ENCODE data around the gene ZNF532.

DNA sequence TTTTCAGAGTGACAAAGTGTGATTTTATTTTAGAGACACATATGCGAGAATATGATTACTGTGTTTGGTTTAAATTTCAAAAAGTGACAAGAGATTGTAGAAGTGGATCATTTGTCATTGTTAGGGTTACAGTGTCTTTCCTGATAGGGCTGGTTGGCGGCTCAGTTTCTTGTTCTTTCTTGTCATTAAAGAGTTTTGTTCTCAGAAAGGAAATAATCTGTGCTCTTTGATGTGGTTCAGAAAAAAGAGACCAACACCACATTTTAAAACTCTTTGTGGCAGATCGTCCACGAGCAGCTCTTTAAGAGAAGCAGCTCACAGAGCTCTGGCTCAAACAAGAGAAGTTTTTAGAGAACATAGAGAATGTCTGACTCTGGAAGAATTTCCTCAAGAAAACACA lies 45.6 kb upstream of the ZNF532 start:
- TF ChIP-seq, protein P1, sequence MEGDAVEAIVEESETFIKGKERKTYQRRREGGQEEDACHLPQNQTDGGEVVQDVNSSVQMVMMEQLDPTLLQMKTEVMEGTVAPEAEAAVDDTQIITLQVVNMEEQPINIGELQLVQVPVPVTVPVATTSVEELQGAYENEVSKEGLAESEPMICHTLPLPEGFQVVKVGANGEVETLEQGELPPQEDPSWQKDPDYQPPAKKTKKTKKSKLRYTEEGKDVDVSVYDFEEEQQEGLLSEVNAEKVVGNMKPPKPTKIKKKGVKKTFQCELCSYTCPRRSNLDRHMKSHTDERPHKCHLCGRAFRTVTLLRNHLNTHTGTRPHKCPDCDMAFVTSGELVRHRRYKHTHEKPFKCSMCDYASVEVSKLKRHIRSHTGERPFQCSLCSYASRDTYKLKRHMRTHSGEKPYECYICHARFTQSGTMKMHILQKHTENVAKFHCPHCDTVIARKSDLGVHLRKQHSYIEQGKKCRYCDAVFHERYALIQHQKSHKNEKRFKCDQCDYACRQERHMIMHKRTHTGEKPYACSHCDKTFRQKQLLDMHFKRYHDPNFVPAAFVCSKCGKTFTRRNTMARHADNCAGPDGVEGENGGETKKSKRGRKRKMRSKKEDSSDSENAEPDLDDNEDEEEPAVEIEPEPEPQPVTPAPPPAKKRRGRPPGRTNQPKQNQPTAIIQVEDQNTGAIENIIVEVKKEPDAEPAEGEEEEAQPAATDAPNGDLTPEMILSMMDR (IDR thresholded peaks at IDR 0.05), result no peak
- no peak for TF ChIP-seq POLR2A (IDR thresholded peaks at IDR 0.05)

Data from heart left ventricle (tissue), 13 donors.